Measurements from ENCODE around the gene RAE1. TPM values are rescaled to one million over a fixed set of nuclear protein-coding genes. Genes with fewer than 3 reads are reported as not detected.

Gene RAE1
- total and polyA plus RNA-seq, 2 of the 8 experiments (the other 6 are each of a cell fraction or from before 2014, with no cell fraction given), result 35.9 to 44.9 TPM

GRCh38 chr20:57364451-57364850, 13.4 kb downstream of the RAE1 start (continued):
- TF ChIP-seq CTBP2 (IDR thresholded peaks at IDR 0.05; ENCODE audit: borderline replicate concordance, insufficient read depth, insufficient read length, low read length) (no peak), RBBP5 (IDR thresholded peaks at IDR 0.05; ENCODE audit: borderline replicate concordance, low read depth, low read length) (no peak), JUND (IDR thresholded peaks at IDR 0.05; ENCODE audit: low read length) (no peak), KDM5A (IDR thresholded peaks at IDR 0.05; ENCODE audit: low read length) (no peak), ZNF274 (IDR thresholded peaks at IDR 0.05; ENCODE audit: borderline replicate concordance, extremely low read depth, low read length) (no peak), CHD2 (IDR thresholded peaks at IDR 0.05; ENCODE audit: low read length) (no peak), RNF2 (IDR thresholded peaks at IDR 0.05; ENCODE audit: borderline replicate concordance, low read depth, low read length, missing control alignments, poor library complexity, severe bottlenecking) (no peak), CEBPB (IDR thresholded peaks at IDR 0.05; ENCODE audit: low read depth, low read length) (no peak), SIRT6 (IDR thresholded peaks at IDR 0.05; ENCODE audit: low read length) (no peak)

All from H1 (cell line).